Endothelial cell of umbilical vein (primary cell): Measurements from ENCODE around the gene MRPS12. TPM values are rescaled to one million over a fixed set of nuclear protein-coding genes. Genes with fewer than 3 reads are reported as not detected.

Experiments
- BruUV-seq: library from RNA; stranded (reverse); fragments of 400-500 nt; replicated peaks from 2 replicates; lab custom pipeline; 2021; lab: Mats Ljungman, UMichigan
- CTCF ChIA-PET: fragments of 300-600, 350-600 bp; sonication (Branson Sonifier 250); formaldehyde crosslinking; loops from one replicate; lab custom pipeline; 2021; ENCODE audit warnings: antibody characterized with exemption, inconsistent platforms; lab: Charles Lee
- POLR2A ChIA-PET: fragments of 300-600, 350-600 bp; sonication (Branson Sonifier 250); formaldehyde crosslinking; loops from one replicate; lab custom pipeline; 2021; ENCODE audit warnings: antibody characterized with exemption, inconsistent platforms; lab: Charles Lee
- DNase-seq: peaks from one replicate; pipeline ENCODE4 v3.0.0-alpha.2; 2011; ENCODE audit warnings: low read depth, low spot score
- FAIRE-seq: peaks from 2 replicates; lab custom pipeline; 2011; peaks lifted over from hg19 to GRCh38; lab: Jason Lieb, UNC
- H2AFZ ChIP-seq: 2 replicates; pipeline ENCODE4 v1.6.0; 2012; ENCODE audit warnings: low read depth, low read length, control low read depth, inconsistent platforms
- H3K27ac ChIP-seq: 2 replicates; pipeline ENCODE4 v1.5.1; 2011; ENCODE audit warnings: low read depth, mild to moderate bottlenecking, control low read depth, low read length, moderate library complexity; ENCODE audit not compliant: insufficient read depth
- H3K27me3 ChIP-seq, 2 experiments: 2 replicates each; pipeline versions ENCODE4 v1.6.0 to v1.6.1; 2011; ENCODE audit warnings: low read length in 2 of 2, mixed read lengths in 1 of 2; ENCODE audit not compliant: control insufficient read depth in 2 of 2, insufficient read depth in 2 of 2
- H3K36me3 ChIP-seq, 2 experiments: 2 replicates in 1 of 2; 3 replicates in 1 of 2; pipeline ENCODE4 v1.5.1; 2011; ENCODE audit warnings: low read length in 2 of 2, mild to moderate bottlenecking in 1 of 2, moderate library complexity in 1 of 2; ENCODE audit not compliant: control insufficient read depth in 2 of 2, insufficient read depth in 2 of 2; ENCODE audit errors: extremely low read depth in 1 of 2
- H3K4me1 ChIP-seq: 3 replicates; pipeline ENCODE4 v1.5.1; 2011; ENCODE audit warnings: mild to moderate bottlenecking, low read length; ENCODE audit not compliant: control insufficient read depth, insufficient read depth; ENCODE audit errors: extremely low read depth
- H3K4me2 ChIP-seq: 2 replicates; pipeline ENCODE4 v1.6.1; 2011; ENCODE audit warnings: low read length, control low read depth, mixed read lengths; ENCODE audit not compliant: insufficient read depth
- H3K4me3 ChIP-seq, 3 experiments: fragments of 200-600 bp in 1 of 3; sonication (generic), shearing (Covaris generic) in 1 of 3; replicated peaks in 1 of 3; 2 replicates each; pipeline ENCODE4 v1.5.1; 2011 to 2016; ENCODE audit warnings: control low read depth in 3 of 3, low read length in 3 of 3, mild to moderate bottlenecking in 2 of 3, inconsistent platforms in 1 of 3, low read depth in 1 of 3, moderate library complexity in 1 of 3; ENCODE audit not compliant: insufficient read depth in 1 of 3
- H3K79me2 ChIP-seq: 2 replicates; pipeline ENCODE4 v1.6.0; 2012; ENCODE audit warnings: low read length, inconsistent platforms; ENCODE audit not compliant: control insufficient read depth, insufficient read depth
- H3K9ac ChIP-seq: replicated peaks from 2 replicates; pipeline ENCODE3; 2011; ENCODE audit warnings: low read length, control low read depth; ENCODE audit not compliant: insufficient read depth; ENCODE audit errors: extremely low read depth
- H3K9me1 ChIP-seq: replicated peaks from 3 replicates; pipeline ENCODE4 v1.6.0; 2011; ENCODE audit warnings: mild to moderate bottlenecking, low read length; ENCODE audit not compliant: control insufficient read depth, insufficient read depth; ENCODE audit errors: extremely low read depth
- H3K9me3 ChIP-seq: replicated peaks from 2 replicates; pipeline ENCODE4 v1.5.1; 2012; ENCODE audit warnings: low read length, inconsistent platforms; ENCODE audit not compliant: control insufficient read depth, insufficient read depth
- H4K20me1 ChIP-seq: replicated peaks from 2 replicates; pipeline ENCODE3; 2011; ENCODE audit warnings: mild to moderate bottlenecking, low read length; ENCODE audit not compliant: control insufficient read depth, insufficient read depth; ENCODE audit errors: extremely low read depth
- CTCF ChIP-seq, 2 donors: IDR thresholded peaks; 1 replicate in 1 of 2; 2 replicates in 1 of 2; pipeline ENCODE4 v1.5.1; 2011; ENCODE audit warnings: low read length in 2 of 2, mild to moderate bottlenecking in 2 of 2, moderate library complexity in 2 of 2, control low read depth in 1 of 2, inconsistent platforms in 1 of 2, low read depth in 1 of 2; ENCODE audit not compliant: insufficient read depth in 1 of 2; ENCODE audit errors: extremely low read depth in 1 of 2
- EZH2 ChIP-seq: IDR thresholded peaks from 2 replicates; pipeline ENCODE4 v1.6.1; 2012; ENCODE audit warnings: borderline replicate concordance, low read depth, mild to moderate bottlenecking, moderate library complexity, low read length, inconsistent platforms; ENCODE audit not compliant: severe bottlenecking
- FOS ChIP-seq: IDR thresholded peaks from 2 replicates; pipeline ENCODE4 v1.6.1; 2011; ENCODE audit warnings: mild to moderate bottlenecking, low read length, moderate library complexity, borderline replicate concordance; ENCODE audit not compliant: insufficient read depth
- GATA2 ChIP-seq: IDR thresholded peaks from 2 replicates; pipeline ENCODE4 v1.7.0; 2011; ENCODE audit warnings: low read depth, mild to moderate bottlenecking, moderate library complexity, mixed read lengths, low read length; ENCODE audit not compliant: insufficient read length, insufficient read depth
- MAX ChIP-seq: IDR thresholded peaks from 2 replicates; pipeline ENCODE4 v1.6.1; 2011; ENCODE audit not compliant: insufficient read depth, insufficient read length
- MYC ChIP-seq: IDR thresholded peaks from one replicate; pipeline ENCODE4 v1.6.1; 2011; ENCODE audit warnings: mild to moderate bottlenecking, low read depth, low read length
- POLR2A ChIP-seq: IDR thresholded peaks from 2 replicates; pipeline ENCODE4 v1.6.1; 2012; ENCODE audit warnings: low read depth, mild to moderate bottlenecking, control low read depth, low read length
- POLR2AphosphoS5 ChIP-seq: IDR thresholded peaks from 2 replicates; pipeline ENCODE4 v1.6.1; 2012; ENCODE audit warnings: low read depth, mild to moderate bottlenecking, control low read depth, low read length, moderate library complexity; ENCODE audit not compliant: insufficient read depth
- dilution Hi-C: fragments of 300-500 bp; cut with MboI; formaldehyde crosslinking; loops from one replicate; pipeline ENCODE4 v1.15.0; 2019; ENCODE audit warnings: low sequenced_read_pairs; ENCODE audit not compliant: extremely low pct_ligation_motif_present
- intact Hi-C: fragments of 100-400 bp; cut with micrococcal nuclease; formaldehyde crosslinking; loops from one replicate; pipeline ENCODE4 v1.10.0; 2022
- polyA plus RNA-seq, 4 experiments: library from polyadenylated mRNA; depleted of rRNA in 3 of 4; stranded (reverse) in 3 of 4; unstranded in 1 of 4; fragments of >200 nt; gene quantifications; 2 replicates each; pipeline versions ENCODE4 v1.2.1 to v1.2.3, GENCODE V29; 2011 to 2012; ENCODE audit warnings: missing spikeins in 1 of 4
- total RNA-seq: library from RNA; stranded (reverse); gene quantifications from 2 replicates; pipeline ENCODE4 v1.2.3, GENCODE V29; 2021

MRPS12 gene
- total and polyA plus RNA-seq, 2 donors (not counting 3 experiments of a cell fraction or from before 2014, with no cell fraction given): 49.3 to 86.3 TPM

- dilution Hi-C loops: no loop called here
- Histone ChIP-seq H3K27me3 (no peaks in the 10 kb centered on the region), H3K4me2 (no peak overlapping the region), H3K9me3 (no peaks in the 10 kb centered on the region), H3K9me1 (no peaks in the 10 kb centered on the region), H3K9ac (no peak overlapping the region), H3K36me3 (peaks cover 0 to 9% of the 10 kb centered on the region in 2 experiments), H3K4me1 (no peaks in the 10 kb centered on the region), H2AFZ (no peak overlapping the region), H3K79me2 (no peaks in the 10 kb centered on the region), H3K4me3 (no peak overlapping the region), H4K20me1 (no peaks in the 10 kb centered on the region), H3K27ac (no peak overlapping the region)
- CTCF ChIA-PET: interaction anchor here (1.2 to 1.6 kb wide), 3 partner anchors 9 to 24 kb away, joined by 3 to 4 read pairs (median 4); partner anchors contain the start of gene NFKBIB
- POLR2A ChIA-PET: no interaction called here
- BruUV-seq: no TSS peak
- intact Hi-C loops: no loop called here
- DNase-seq: no peak
- FAIRE-seq: no peak
- no peak for TF ChIP-seq POLR2AphosphoS5
- no peak for TF ChIP-seq MYC
- no peak for TF ChIP-seq POLR2A
- no peak for TF ChIP-seq FOS
- TF ChIP-seq CTCF (IDR thresholded peaks at IDR 0.05; ENCODE audit: extremely low read depth in 1 of 2, insufficient read depth in 1 of 2, low read depth in 1 of 2, low read length in 2 of 2): no peak
- no peak for TF ChIP-seq MAX
- no peak for TF ChIP-seq EZH2
- no peak for TF ChIP-seq GATA2
Measured at GRCh38 chr19:38911388-38912001, 19.2 kb upstream of the MRPS12 start.
